ENCODE measurements around the gene GIGYF2.

Gene GIGYF2

GRCh38 chr2:232870018-232870765 is 173.1 kb downstream of the GIGYF2 start, which contains the start of gene SNORC:
Gene SNORC, plus strand, starts transcription at chr2:232870264. Its CDS starts 78 bp downstream, at chr2:232870342.
- in situ Hi-C loops (cut with HindIII; ENCODE audit: low sequenced_read_pairs) = loop anchor here (5.0 to 25.0 kb wide), 2 partner anchors 83 to 367 kb away; no protein-coding TSS in a partner anchor
- TF ChIP-seq CTCF (IDR thresholded peaks at IDR 0.05; ENCODE audit: low read depth, low read length, missing control alignments) = no peak
- no peak within 1 kb of the TSS for H3K4me3 ChIP-seq (ENCODE audit: low read depth, low read length)
- no peak for DNase-seq (ENCODE audit: low read depth)

- DNase-seq (ENCODE audit: low read depth) = no peak
- in situ Hi-C loops (cut with HindIII; ENCODE audit: low sequenced_read_pairs) = loop anchor here (5.0 to 25.0 kb wide), 2 partner anchors 84 to 366 kb away; no protein-coding TSS in a partner anchor
- no peak overlapping the region for H3K4me3 ChIP-seq (ENCODE audit: low read depth, low read length)
- TF ChIP-seq CTCF (IDR thresholded peaks at IDR 0.05; ENCODE audit: low read depth, low read length, missing control alignments) = no peak
Observed at GRCh38 chr2:232870766-232871371, 173.7 kb downstream of the GIGYF2 start.

GRCh38 chr2:232871418-232871834 is 174.3 kb downstream of the GIGYF2 start:
- no peak for TF ChIP-seq CTCF (IDR thresholded peaks at IDR 0.05; ENCODE audit: low read depth, low read length, missing control alignments)
- DNase-seq (ENCODE audit: low read depth) = no peak
- no peak overlapping the region for H3K4me3 ChIP-seq (ENCODE audit: low read depth, low read length)
- in situ Hi-C loops (cut with HindIII; ENCODE audit: low sequenced_read_pairs) = loop anchor here (5.0 to 25.0 kb wide), 2 partner anchors 84 to 366 kb away; no protein-coding TSS in a partner anchor

- no peak for TF ChIP-seq CTCF (IDR thresholded peaks at IDR 0.05; ENCODE audit: low read depth, low read length, missing control alignments)
- DNase-seq (ENCODE audit: low read depth) = no peak
- no peak overlapping the region for H3K4me3 ChIP-seq (ENCODE audit: low read depth, low read length)
- in situ Hi-C loops (cut with HindIII; ENCODE audit: low sequenced_read_pairs) = loop anchor here (5.0 to 25.0 kb wide), 2 partner anchors 85 to 365 kb away; no protein-coding TSS in a partner anchor
Observed at GRCh38 chr2:232871835-232872736, 175.0 kb downstream of the GIGYF2 start.

DNA sequence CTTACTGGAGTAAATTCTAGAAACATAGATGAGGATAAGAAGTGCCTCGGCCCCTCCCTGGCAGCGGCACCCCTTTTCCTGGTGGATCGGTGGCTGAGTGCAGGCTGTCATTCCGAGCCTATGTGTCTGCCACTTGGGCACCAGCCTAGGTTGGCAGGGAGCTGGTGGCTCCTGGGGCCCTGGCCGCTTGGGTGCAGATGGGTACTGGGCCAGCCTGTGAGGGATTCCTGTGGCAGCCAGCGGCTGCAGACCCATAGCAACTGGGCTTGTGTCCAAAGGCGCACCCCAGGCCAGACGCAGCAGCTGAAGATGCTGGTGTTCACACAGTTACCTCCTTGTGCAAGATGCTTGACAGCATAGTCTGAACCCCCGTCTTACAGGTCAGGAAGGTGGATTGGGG is 175.7 kb downstream of the GIGYF2 start:
- DNase-seq (ENCODE audit: low read depth) = no peak
- H3K4me3 ChIP-seq (ENCODE audit: low read depth, low read length) = no peak overlapping the region
- in situ Hi-C loops (cut with HindIII; ENCODE audit: low sequenced_read_pairs) = loop anchor here (5.0 to 25.0 kb wide), 2 partner anchors 86 to 364 kb away; no protein-coding TSS in a partner anchor
- TF ChIP-seq CTCF (IDR thresholded peaks at IDR 0.05; ENCODE audit: low read depth, low read length, missing control alignments) = no peak
